Measurements from ENCODE around the gene TPST2. TPM values are rescaled to one million over a fixed set of nuclear protein-coding genes. Genes with fewer than 3 reads are reported as not detected.

The TPST2 gene
- total RNA-seq, 1 experiment from 2014 or later: 55.9 TPM

- in situ Hi-C loops (cut with HindIII; ENCODE audit: low sequenced_read_pairs): no loop called here
- DNase-seq (ENCODE audit: low spot score): no peak
These were observed 4.7 kb downstream of the TPST2 start for GRCh38 chr22:26585104-26585790.

- DNase-seq (ENCODE audit: low spot score): no peak
- in situ Hi-C loops (cut with HindIII; ENCODE audit: low sequenced_read_pairs): no loop called here
These were observed 5.9 kb downstream of the TPST2 start for GRCh38 chr22:26584010-26584409.

GRCh38 chr22:26581633-26582168 is 8.2 kb downstream of the TPST2 start:
- in situ Hi-C loops (cut with HindIII; ENCODE audit: low sequenced_read_pairs): no loop called here

GRCh38 chr22:26581026-26581425 is 8.9 kb downstream of the TPST2 start:
- no peak for DNase-seq (ENCODE audit: low spot score)
- in situ Hi-C loops (cut with HindIII; ENCODE audit: low sequenced_read_pairs): no loop called here

More at GRCh38 chr22:26581633-26582168, 8.2 kb downstream of the TPST2 start:
- DNase-seq (ENCODE audit: low spot score): no peak

- in situ Hi-C loops (cut with HindIII; ENCODE audit: low sequenced_read_pairs): no loop called here
- no peak for DNase-seq (ENCODE audit: low spot score)
These were observed 9.5 kb downstream of the TPST2 start for GRCh38 chr22:26580240-26580962.

GRCh38 chr22:26579331-26579886 is 10.5 kb downstream of the TPST2 start:
- in situ Hi-C loops (cut with HindIII; ENCODE audit: low sequenced_read_pairs): no loop called here
- no peak for DNase-seq (ENCODE audit: low spot score)

- no peak for DNase-seq (ENCODE audit: low spot score)
- in situ Hi-C loops (cut with HindIII; ENCODE audit: low sequenced_read_pairs): no loop called here
These were observed 12.9 kb downstream of the TPST2 start for GRCh38 chr22:26577081-26577480.

GRCh38 chr22:26576026-26576680 is 13.8 kb downstream of the TPST2 start:
- DNase-seq (ENCODE audit: low spot score): no peak
- in situ Hi-C loops (cut with HindIII; ENCODE audit: low sequenced_read_pairs): no loop called here

- in situ Hi-C loops (cut with HindIII; ENCODE audit: low sequenced_read_pairs): no loop called here
- no peak for DNase-seq (ENCODE audit: low spot score)
These were observed 15.8 kb downstream of the TPST2 start for GRCh38 chr22:26574001-26574723.

GRCh38 chr22:26573026-26573662 is 16.8 kb downstream of the TPST2 start:
- DNase-seq (ENCODE audit: low spot score): no peak
- in situ Hi-C loops (cut with HindIII; ENCODE audit: low sequenced_read_pairs): no loop called here

GRCh38 chr22:26570864-26571525 is 18.9 kb downstream of the TPST2 start:
- in situ Hi-C loops (cut with HindIII; ENCODE audit: low sequenced_read_pairs): no loop called here

GRCh38 chr22:26570115-26570514 is 19.8 kb downstream of the TPST2 start:
- in situ Hi-C loops (cut with HindIII; ENCODE audit: low sequenced_read_pairs): no loop called here
- no peak for DNase-seq (ENCODE audit: low spot score)

More at GRCh38 chr22:26570864-26571525, 18.9 kb downstream of the TPST2 start:
- no peak for DNase-seq (ENCODE audit: low spot score)

GRCh38 chr22:26568207-26568706 is 21.7 kb downstream of the TPST2 start:
- DNase-seq (ENCODE audit: low spot score): no peak
- in situ Hi-C loops (cut with HindIII; ENCODE audit: low sequenced_read_pairs): no loop called here

GRCh38 chr22:26567610-26568009 is 22.3 kb downstream of the TPST2 start:
- in situ Hi-C loops (cut with HindIII; ENCODE audit: low sequenced_read_pairs): no loop called here
- no peak for DNase-seq (ENCODE audit: low spot score)

- no peak for DNase-seq (ENCODE audit: low spot score)
- in situ Hi-C loops (cut with HindIII; ENCODE audit: low sequenced_read_pairs): no loop called here
These were observed 22.9 kb downstream of the TPST2 start for GRCh38 chr22:26566994-26567393.

- no peak for DNase-seq (ENCODE audit: low spot score)
These were observed 24.0 kb downstream of the TPST2 start for GRCh38 chr22:26565889-26566288.

GRCh38 chr22:26565181-26565580 is 24.8 kb downstream of the TPST2 start:
- in situ Hi-C loops (cut with HindIII; ENCODE audit: low sequenced_read_pairs): no loop called here
- DNase-seq (ENCODE audit: low spot score): no peak

More at GRCh38 chr22:26565889-26566288, 24.0 kb downstream of the TPST2 start:
- in situ Hi-C loops (cut with HindIII; ENCODE audit: low sequenced_read_pairs): no loop called here

- DNase-seq (ENCODE audit: low spot score): no peak
- in situ Hi-C loops (cut with HindIII; ENCODE audit: low sequenced_read_pairs): no loop called here
These were observed 25.3 kb downstream of the TPST2 start for GRCh38 chr22:26564672-26565071.
